Kidney (tissue), 14 donors: ENCODE results near the gene MBD5. TPM values are rescaled to one million over a fixed set of nuclear protein-coding genes. Genes with fewer than 3 reads are reported as not detected.
A peak's percentile ranks its signal among the peaks of the same experiment; 100 is the strongest.
"Not testable (repeated sequence)": the region's sequence is repeated elsewhere in the genome, so short reads cannot be mapped to it uniquely, and the experiment has no call there.

Experiments
- DNase-seq, 5 donors: peaks; one replicate each; pipeline ENCODE4 v3.0.0-alpha.2; 2013 to 2020
- FAIRE-seq: peaks from 2 replicates; lab custom pipeline; 2012; peaks lifted over from hg19 to GRCh38; lab: Jason Lieb, UNC
- H3K27ac ChIP-seq, 2 donors: one replicate each; pipeline ENCODE4 v1.7.0; 2013; ENCODE audit warnings: low read depth in 2 of 2, low read length in 2 of 2, inconsistent platforms in 1 of 2
- H3K27me3 ChIP-seq: one replicate; pipeline ENCODE4 v1.7.1; 2013; ENCODE audit warnings: low read length, inconsistent platforms; ENCODE audit not compliant: control insufficient read depth, insufficient read depth
- H3K36me3 ChIP-seq, 3 donors: one replicate each; pipeline versions ENCODE4 v1.7.0 to v1.7.1; 2013; ENCODE audit warnings: low read length in 3 of 3, control low read depth in 1 of 3, inconsistent platforms in 1 of 3; ENCODE audit not compliant: insufficient read depth in 3 of 3, control insufficient read depth in 2 of 3
- H3K4me1 ChIP-seq, 3 donors: one replicate each; pipeline versions ENCODE4 v1.7.0 to v1.7.1; 2013; ENCODE audit warnings: low read length in 3 of 3, inconsistent platforms in 1 of 3, low read depth in 1 of 3; ENCODE audit not compliant: control insufficient read depth in 2 of 3, insufficient read depth in 2 of 3
- H3K4me3 ChIP-seq, 3 donors: one replicate each; pipeline versions ENCODE4 v1.7.0 to v1.8.1; 2013; ENCODE audit warnings: low read length in 3 of 3, control low read depth in 1 of 3, inconsistent platforms in 1 of 3
- H3K9ac ChIP-seq, 3 donors: one replicate each; pipeline versions ENCODE4 v1.7.0 to v1.7.1; 2013; ENCODE audit warnings: low read length in 3 of 3, control low read depth in 1 of 3, inconsistent platforms in 1 of 3
- H3K9me3 ChIP-seq, 3 donors: one replicate each; pipeline versions ENCODE4 v1.7.0 to v1.7.1; 2013; ENCODE audit warnings: low read length in 3 of 3, control low read depth in 1 of 3, inconsistent platforms in 1 of 3; ENCODE audit not compliant: control insufficient read depth in 2 of 3, insufficient read depth in 1 of 3
- intact Hi-C: fragments of 100-400 bp; cut with DNase I; formaldehyde crosslinking; loops from one replicate; pipeline ENCODE4 v1.11.1; 2022
- polyA plus RNA-seq: library from polyadenylated mRNA; stranded (reverse); fragments of 350-450 nt; fragmentation: Illumina TruSeq; extraction: RNeasy Lipid Tissue Mini Kit (QIAGEN cat#74804); gene quantifications from one replicate; pipeline ENCODE4 v1.2.3, GENCODE V29; 2014; ENCODE audit warnings: low read depth, low replicate concordance; ENCODE audit not compliant: insufficient read depth
- total RNA-seq: library from RNA; stranded (reverse); fragmentation: NEBNext Ultra II Directional; extraction: Animal tissue kit (Norgen Biotek cat#: 25700); gene quantifications from one replicate; pipeline ENCODE4 v1.2.1, GENCODE V29; 2021
- TF ChIP-seq, protein P1 (sequence below): IDR thresholded peaks from 3 replicates; pipeline ENCODE4 v1.5.1; 2012; ENCODE audit warnings: mild to moderate bottlenecking, moderate library complexity, borderline replicate concordance; ENCODE audit not compliant: insufficient read depth; ENCODE audit errors: extremely low read depth
- donor health status: control.
- donor health status: control.
- donor health status: control.
- donor health status: control.
- donor health status: control.
- donor health status: DM: yes; HTN: yes; CAD: no.
- donor health status: Normal renal cell carcinoma (clear cell type).

Gene MBD5
- total and polyA plus RNA-seq, 2 donors from 2014 or later, result 6.9 to 66.8 TPM

DNA sequence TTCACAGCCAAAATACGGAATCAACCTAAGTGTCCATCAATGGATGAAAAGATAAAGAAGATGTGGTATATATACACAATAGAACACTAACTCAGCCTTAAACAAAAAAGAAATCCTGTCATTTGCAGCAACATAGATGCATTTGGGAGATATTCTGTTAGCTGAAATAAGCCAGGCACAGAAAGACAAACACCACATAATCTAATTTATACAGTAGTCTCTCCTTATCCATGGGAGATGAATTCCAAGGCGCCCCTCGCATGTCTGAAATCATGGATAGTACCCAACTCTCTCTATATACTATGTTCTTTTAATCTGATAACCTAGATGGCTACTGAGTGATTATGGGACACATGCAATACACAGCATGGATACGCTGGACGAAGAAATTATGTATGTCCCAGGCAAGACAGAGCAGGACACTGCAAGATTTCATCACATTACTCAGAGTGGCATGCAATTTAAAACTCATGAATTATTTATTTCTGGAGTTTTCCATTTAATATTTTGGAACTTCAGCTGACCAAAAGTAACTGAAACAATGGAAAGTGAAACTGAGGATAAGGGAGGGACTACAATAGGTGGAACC, 39.9 kb upstream of the MBD5 start:
- FAIRE-seq (no peak), DNase-seq (no peak)
- H3K9ac ChIP-seq, result no peak overlapping the region
- peak overlapping the region in 1 of 3 donors; percentile 16 for H3K4me3 ChIP-seq
- TF ChIP-seq, protein P1, sequence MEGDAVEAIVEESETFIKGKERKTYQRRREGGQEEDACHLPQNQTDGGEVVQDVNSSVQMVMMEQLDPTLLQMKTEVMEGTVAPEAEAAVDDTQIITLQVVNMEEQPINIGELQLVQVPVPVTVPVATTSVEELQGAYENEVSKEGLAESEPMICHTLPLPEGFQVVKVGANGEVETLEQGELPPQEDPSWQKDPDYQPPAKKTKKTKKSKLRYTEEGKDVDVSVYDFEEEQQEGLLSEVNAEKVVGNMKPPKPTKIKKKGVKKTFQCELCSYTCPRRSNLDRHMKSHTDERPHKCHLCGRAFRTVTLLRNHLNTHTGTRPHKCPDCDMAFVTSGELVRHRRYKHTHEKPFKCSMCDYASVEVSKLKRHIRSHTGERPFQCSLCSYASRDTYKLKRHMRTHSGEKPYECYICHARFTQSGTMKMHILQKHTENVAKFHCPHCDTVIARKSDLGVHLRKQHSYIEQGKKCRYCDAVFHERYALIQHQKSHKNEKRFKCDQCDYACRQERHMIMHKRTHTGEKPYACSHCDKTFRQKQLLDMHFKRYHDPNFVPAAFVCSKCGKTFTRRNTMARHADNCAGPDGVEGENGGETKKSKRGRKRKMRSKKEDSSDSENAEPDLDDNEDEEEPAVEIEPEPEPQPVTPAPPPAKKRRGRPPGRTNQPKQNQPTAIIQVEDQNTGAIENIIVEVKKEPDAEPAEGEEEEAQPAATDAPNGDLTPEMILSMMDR, result no peak
- peaks cover 0 to 8% (median 0%) of the 10 kb centered on the region in 3 donors for H3K4me1 ChIP-seq
- no peaks in the 10 kb centered on the region for H3K27me3 ChIP-seq
- H3K27ac ChIP-seq, result no peak overlapping the region
- intact Hi-C loops, result no loop called here
- H3K36me3 ChIP-seq, result no peaks in the 10 kb centered on the region
- no peaks in the 10 kb centered on the region for H3K9me3 ChIP-seq

GRCh38 chr2:147989102-147989501, 31.8 kb upstream of the MBD5 start:
- no peaks in the 10 kb centered on the region for H3K36me3 ChIP-seq
- intact Hi-C loops, result no loop called here
- TF ChIP-seq, protein P1, result no peak
- no peak overlapping the region for H3K27ac ChIP-seq
- no peak overlapping the region for H3K9ac ChIP-seq
- DNase-seq, result no peak
- H3K4me1 ChIP-seq, result peaks cover 0 to 5% (median 0%) of the 10 kb centered on the region in 3 donors
- no peak overlapping the region for H3K4me3 ChIP-seq
- no peaks in the 10 kb centered on the region for H3K9me3 ChIP-seq
- no peaks in the 10 kb centered on the region for H3K27me3 ChIP-seq
- no peak for FAIRE-seq

- intact Hi-C loops, result no loop called here
These were observed 31.0 kb upstream of the MBD5 start for GRCh38 chr2:147989809-147990403.

GRCh38 chr2:147994965-147995364, 25.9 kb upstream of the MBD5 start:
- intact Hi-C loops, H3K27ac ChIP-seq, H3K36me3 ChIP-seq, H3K4me1 ChIP-seq, H3K9me3 ChIP-seq, DNase-seq, FAIRE-seq, H3K9ac ChIP-seq, H3K4me3 ChIP-seq, H3K27me3 ChIP-seq: not testable (repeated sequence)

More at GRCh38 chr2:147989809-147990403, 31.0 kb upstream of the MBD5 start:
- FAIRE-seq (peak; percentile 98), DNase-seq (peak in 2 of 5 donors; percentile 56 to 77)
- TF ChIP-seq, protein P1, result peak; percentile 59
- Histone ChIP-seq H3K9ac (no peak overlapping the region), H3K9me3 (no peaks in the 10 kb centered on the region), H3K27me3 (no peaks in the 10 kb centered on the region), H3K27ac (no peak overlapping the region), H3K36me3 (no peaks in the 10 kb centered on the region), H3K4me3 (no peak overlapping the region), H3K4me1 (peaks cover 0 to 5% (median 0%) of the 10 kb centered on the region in 3 donors)
